Tibial nerve (tissue), 4 donors: ENCODE measurements around the gene PLS3.

Experiments used
- EP300 ChIP-seq, 2 donors: sonication (generic); formaldehyde crosslinking; IDR thresholded peaks; one replicate each; pipeline ENCODE4 v1.6.1; 2017; ENCODE audit warnings: antibody characterized with exemption in 2 of 2, mild to moderate bottlenecking in 1 of 2
- POLR2A ChIP-seq, 2 donors: fragments of 450-650 bp; IDR thresholded peaks; one replicate each; pipeline ENCODE4 v1.6.1; 2017; ENCODE audit warnings: antibody characterized with exemption in 2 of 2, mild to moderate bottlenecking in 2 of 2, moderate library complexity in 2 of 2
- TF ChIP-seq, protein P1 (sequence below), 5 experiments: fragments of 200-600 bp in 3 of 5; fragments of 450-650 bp in 2 of 5; sonication (generic) in 3 of 5; IDR thresholded peaks; one replicate each; pipeline ENCODE4 v1.5.1; 2016 to 2019; ENCODE audit warnings: antibody characterized with exemption in 5 of 5, mild to moderate bottlenecking in 3 of 5, moderate library complexity in 2 of 5

DNA sequence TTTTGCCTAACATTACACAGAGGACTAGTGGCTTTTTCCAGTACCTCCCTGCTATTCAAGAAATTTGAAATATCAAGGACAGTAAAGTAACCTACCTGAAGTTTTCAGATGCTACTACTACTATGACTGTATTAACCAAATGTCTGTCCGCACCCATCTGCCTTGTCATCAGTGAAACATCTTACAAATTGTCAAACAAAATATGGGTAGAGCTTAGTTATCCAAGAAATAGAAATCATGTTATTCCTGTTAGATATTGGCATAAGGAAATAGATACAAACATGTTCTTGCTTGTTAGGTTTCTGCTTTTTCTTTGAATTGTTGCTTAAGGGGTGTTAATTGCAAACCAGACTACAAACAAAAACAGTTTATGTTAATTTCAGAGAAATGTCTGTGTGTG, 63.9 kb downstream of the PLS3 start:
- no peak for TF ChIP-seq EP300 (IDR thresholded peaks at IDR 0.05)
- TF ChIP-seq, protein P1, sequence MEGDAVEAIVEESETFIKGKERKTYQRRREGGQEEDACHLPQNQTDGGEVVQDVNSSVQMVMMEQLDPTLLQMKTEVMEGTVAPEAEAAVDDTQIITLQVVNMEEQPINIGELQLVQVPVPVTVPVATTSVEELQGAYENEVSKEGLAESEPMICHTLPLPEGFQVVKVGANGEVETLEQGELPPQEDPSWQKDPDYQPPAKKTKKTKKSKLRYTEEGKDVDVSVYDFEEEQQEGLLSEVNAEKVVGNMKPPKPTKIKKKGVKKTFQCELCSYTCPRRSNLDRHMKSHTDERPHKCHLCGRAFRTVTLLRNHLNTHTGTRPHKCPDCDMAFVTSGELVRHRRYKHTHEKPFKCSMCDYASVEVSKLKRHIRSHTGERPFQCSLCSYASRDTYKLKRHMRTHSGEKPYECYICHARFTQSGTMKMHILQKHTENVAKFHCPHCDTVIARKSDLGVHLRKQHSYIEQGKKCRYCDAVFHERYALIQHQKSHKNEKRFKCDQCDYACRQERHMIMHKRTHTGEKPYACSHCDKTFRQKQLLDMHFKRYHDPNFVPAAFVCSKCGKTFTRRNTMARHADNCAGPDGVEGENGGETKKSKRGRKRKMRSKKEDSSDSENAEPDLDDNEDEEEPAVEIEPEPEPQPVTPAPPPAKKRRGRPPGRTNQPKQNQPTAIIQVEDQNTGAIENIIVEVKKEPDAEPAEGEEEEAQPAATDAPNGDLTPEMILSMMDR (IDR thresholded peaks at IDR 0.05), result no peak
- TF ChIP-seq POLR2A (IDR thresholded peaks at IDR 0.05), result no peak
